HepG2 (cell line): ENCODE measurements around the gene ASXL3. TPM values are rescaled to one million over a fixed set of nuclear protein-coding genes. Genes with fewer than 3 reads are reported as not detected.

Source experiments
- ATAC-seq: fragments of 200-7000 bp; cut with Tn5 transposase; 3 replicates; pipeline ENCODE4 v1.9.1; 2020; ENCODE audit warnings: mild to moderate bottlenecking, moderate library complexity
- BruUV-seq: library from RNA; stranded (reverse); fragments of 400-500 nt; replicated peaks from 2 replicates; lab custom pipeline; 2021; lab: Mats Ljungman, UMichigan
- CTCF ChIA-PET: fragments of 300-600 bp; formaldehyde crosslinking; extraction: SDS; loops from one replicate; lab custom pipeline; 2021; ENCODE audit warnings: low total read pairs, inconsistent platforms, low intra/inter-chr PET ratio; lab: Yijun Ruan, JAX
- POLR2A ChIA-PET: fragments of 350-600 bp; sonication (Branson Sonifier 250); formaldehyde crosslinking; loops from one replicate; lab custom pipeline; 2020; ENCODE audit warnings: antibody characterized with exemption, inconsistent platforms; lab: Yijun Ruan, JAX
- DNase-seq: peaks from one replicate; pipeline ENCODE4 v3.0.0-alpha.2; 2015; ENCODE audit warnings: low spot score
- FAIRE-seq: peaks from 3 replicates; lab custom pipeline; 2011; peaks lifted over from hg19 to GRCh38; lab: Jason Lieb, UNC
- H2AFZ ChIP-seq: one replicate; pipeline ENCODE4 v1.6.1; 2011; ENCODE audit warnings: low read length, inconsistent platforms
- H3K27ac ChIP-seq: fragments of 300-600 bp; 3 replicates; pipeline ENCODE4 v1.8.0; 2011; ENCODE audit warnings: mixed run types, mild to moderate bottlenecking, mixed read lengths, low read length, inconsistent platforms; ENCODE audit not compliant: insufficient read depth; ENCODE audit errors: extremely low read length
- H3K27me3 ChIP-seq, 2 experiments: fragments of 200-600 bp in 1 of 2; 2 replicates in 1 of 2; 3 replicates in 1 of 2; pipeline versions ENCODE4 v1.6.0 to v1.8.0; 2011; ENCODE audit warnings: low read length in 2 of 2, mild to moderate bottlenecking in 2 of 2, moderate library complexity in 2 of 2, inconsistent platforms in 1 of 2; ENCODE audit not compliant: insufficient read depth in 2 of 2, control insufficient read depth in 1 of 2
- H3K36me3 ChIP-seq, 2 experiments: fragments of 200-600 bp in 1 of 2; replicated peaks in 1 of 2; 2 replicates in 1 of 2; 3 replicates in 1 of 2; pipeline versions ENCODE4 v1.5.1 to v1.8.0; 2011; ENCODE audit warnings: low read length in 2 of 2, inconsistent platforms in 1 of 2; ENCODE audit not compliant: insufficient read depth in 2 of 2, control insufficient read depth in 1 of 2
- H3K4me1 ChIP-seq: 2 replicates; pipeline ENCODE4 v1.5.1; 2012; ENCODE audit warnings: low read length, inconsistent platforms; ENCODE audit not compliant: insufficient read depth
- H3K4me2 ChIP-seq: 2 replicates; pipeline ENCODE4 v1.6.0; 2011; ENCODE audit warnings: low read depth, low read length, inconsistent platforms
- H3K4me3 ChIP-seq, 3 experiments: fragments of 200-600 bp in 1 of 3; sonication (generic), shearing (Covaris generic) in 1 of 3; replicated peaks in 1 of 3; 2 replicates each; pipeline ENCODE4 v1.5.1; 2011 to 2016; ENCODE audit warnings: low read length in 3 of 3, inconsistent platforms in 2 of 3, low read depth in 2 of 3, mild to moderate bottlenecking in 2 of 3, control low read depth in 1 of 3, mixed read lengths in 1 of 3; ENCODE audit not compliant: insufficient read depth in 1 of 3
- H3K79me2 ChIP-seq: one replicate; pipeline ENCODE4 v1.6.1; 2011; ENCODE audit warnings: low read length, inconsistent platforms; ENCODE audit not compliant: insufficient read depth
- H3K9ac ChIP-seq: 2 replicates; pipeline ENCODE4 v1.6.0; 2011; ENCODE audit warnings: mild to moderate bottlenecking, low read depth, low read length, inconsistent platforms; ENCODE audit not compliant: insufficient read depth
- H3K9me3 ChIP-seq: 2 replicates; pipeline ENCODE4 v1.5.1; 2012; ENCODE audit warnings: mild to moderate bottlenecking, low read length
- H4K20me1 ChIP-seq: 2 replicates; pipeline ENCODE4 v1.6.0; 2011; ENCODE audit warnings: inconsistent platforms, mild to moderate bottlenecking, low read length, moderate library complexity; ENCODE audit not compliant: insufficient read depth
- ATAD3A ChIP-seq: sonication (generic); formaldehyde crosslinking; IDR thresholded peaks from 2 replicates; pipeline ENCODE4 v1.4.0; 2020; ENCODE audit warnings: missing genetic modification reagents
- CREB1 ChIP-seq, 2 experiments: fragments of 450-650 bp in 1 of 2; IDR thresholded peaks; 2 replicates each; pipeline ENCODE4 v1.6.1; 2016 to 2017; ENCODE audit warnings: control low read depth in 1 of 2, mild to moderate bottlenecking in 1 of 2, missing compliant biosample characterization in 1 of 2, missing genetic modification characterization in 1 of 2
- KDM2A ChIP-seq: sonication (generic); formaldehyde crosslinking; IDR thresholded peaks from 2 replicates; pipeline ENCODE4 v1.4.0; 2020; ENCODE audit warnings: low read depth, missing genetic modification reagents, borderline replicate concordance
- KLF6 ChIP-seq: IDR thresholded peaks from 2 replicates; pipeline ENCODE4 v1.8.0; 2016; ENCODE audit warnings: missing biosample characterization, missing genetic modification reagents
- NR1H2 ChIP-seq: sonication (generic); formaldehyde crosslinking; IDR thresholded peaks from 2 replicates; pipeline ENCODE4 v1.8.1; 2022; ENCODE audit warnings: low read depth, missing genetic modification reagents, borderline replicate concordance
- PHF5A ChIP-seq: IDR thresholded peaks from one replicate; pipeline ENCODE4 v1.6.1; 2018; ENCODE audit warnings: low read depth, missing genetic modification reagents; ENCODE audit not compliant: unreplicated experiment
- SOX6 ChIP-seq, 2 experiments: fragments of 450-650 bp in 1 of 2; sonication (generic) in 1 of 2; formaldehyde crosslinking in 1 of 2; IDR thresholded peaks; 2 replicates each; pipeline versions ENCODE4 v1.4.0 to v1.6.1; 2017 to 2020; ENCODE audit warnings: antibody characterized with exemption in 1 of 2, mild to moderate bottlenecking in 1 of 2, missing genetic modification reagents in 1 of 2
- SP4 ChIP-seq: sonication (generic); formaldehyde crosslinking; IDR thresholded peaks from 2 replicates; pipeline ENCODE4 v1.8.1; 2023; ENCODE audit warnings: mild to moderate bottlenecking, missing genetic modification reagents
- THAP11 ChIP-seq: IDR thresholded peaks from 2 replicates; pipeline ENCODE4 v1.6.1; 2016; ENCODE audit warnings: missing biosample characterization, missing genetic modification reagents
- U2AF1 ChIP-seq: fragments of 200-400 bp; formaldehyde crosslinking; optimal IDR thresholded peaks from 2 replicates; pipeline ENCODE3; 2017; ENCODE audit warnings: mild to moderate bottlenecking, low read depth, low read length
- XBP1 ChIP-seq: sonication (generic); formaldehyde crosslinking; IDR thresholded peaks from 2 replicates; pipeline ENCODE4 v1.5.0; 2020; ENCODE audit warnings: missing genetic modification reagents
- ZNF230 ChIP-seq: sonication (generic); formaldehyde crosslinking; IDR thresholded peaks from 2 replicates; pipeline ENCODE4 v1.4.0; 2020; ENCODE audit warnings: mild to moderate bottlenecking, missing genetic modification reagents
- ZNF44 ChIP-seq: sonication (generic); formaldehyde crosslinking; IDR thresholded peaks from 2 replicates; pipeline ENCODE4 v1.5.1; 2020; ENCODE audit warnings: mild to moderate bottlenecking, missing genetic modification reagents
- ZNF660 ChIP-seq: sonication (generic); formaldehyde crosslinking; IDR thresholded peaks from 2 replicates; pipeline ENCODE4 v1.5.1; 2020; ENCODE audit warnings: mild to moderate bottlenecking, low read depth, missing genetic modification reagents, borderline replicate concordance
- ZNF777 ChIP-seq: sonication (generic); formaldehyde crosslinking; IDR thresholded peaks from 2 replicates; pipeline ENCODE4 v1.4.0; 2020; ENCODE audit warnings: missing genetic modification reagents
- WGBS: methylation state at CpG from one replicate; pipeline ENCODE4 v1.1.6; 2017; ENCODE audit warnings: low lambda C conversion rate; 5-methylcytosine and 5-hydroxymethylcytosine counted together
- in situ Hi-C: cut with HindIII; loops from 2 replicates; pipeline ENCODE4 v1.10.0; 2017; ENCODE audit warnings: low pct_unique_long_range_greater_than_20kb; ENCODE audit not compliant: extremely low pct_ligation_motif_present
- intact Hi-C: fragments of 100-400 bp; cut with micrococcal nuclease; formaldehyde crosslinking; loops from one replicate; pipeline ENCODE4 v1.10.0; 2022; ENCODE audit not compliant: unreplicated experiment
- polyA plus RNA-seq, 8 experiments: library from polyadenylated mRNA; depleted of rRNA in 3 of 8; stranded (reverse) in 7 of 8; unstranded in 1 of 8; fragments of >200 nt; fragmentation: Illumina TruSeq in 4 of 8; extraction: Trizol in 4 of 8; gene quantifications; 2 replicates each; pipeline versions ENCODE4 v1.2.1 to v1.2.3, GENCODE V29; 2011 to 2016; ENCODE audit warnings: low read depth in 4 of 8, missing spikeins in 1 of 8, mixed read lengths in 1 of 8; ENCODE audit not compliant: insufficient read depth in 1 of 8
- total RNA-seq, 5 experiments: library from RNA; depleted of rRNA; stranded (reverse); fragments of >200 nt; fragmentation: Illumina TruSeq; extraction: Trizol; gene quantifications; 2 replicates each; pipeline ENCODE4 v1.2.3, GENCODE V29; 2016; ENCODE audit warnings: low read depth in 1 of 5
- TF ChIP-seq, protein P1 (sequence below): sonication (generic); formaldehyde crosslinking; IDR thresholded peaks from 2 replicates; pipeline ENCODE4 v1.5.1; 2020; ENCODE audit warnings: missing genetic modification reagents, mild to moderate bottlenecking, borderline replicate concordance
- TF ChIP-seq, protein P2 (sequence below), 2 experiments: sonication (generic) in 1 of 2; formaldehyde crosslinking in 1 of 2; IDR thresholded peaks; 2 replicates each; pipeline versions ENCODE4 v1.4.0 to v1.6.1; 2016 to 2020; ENCODE audit warnings: borderline replicate concordance in 1 of 2, low read depth in 1 of 2, mild to moderate bottlenecking in 1 of 2, missing genetic modification reagents in 1 of 2
- TF ChIP-seq, protein P3 (sequence below): sonication (generic); formaldehyde crosslinking; IDR thresholded peaks from 2 replicates; pipeline ENCODE4 v1.4.0; 2020; ENCODE audit warnings: mild to moderate bottlenecking, missing genetic modification reagents

ASXL3 gene
- total and polyA plus RNA-seq, 2 of the 13 experiments (the other 11 are each of a cell fraction or from before 2014, with no cell fraction given): not detected

DNA sequence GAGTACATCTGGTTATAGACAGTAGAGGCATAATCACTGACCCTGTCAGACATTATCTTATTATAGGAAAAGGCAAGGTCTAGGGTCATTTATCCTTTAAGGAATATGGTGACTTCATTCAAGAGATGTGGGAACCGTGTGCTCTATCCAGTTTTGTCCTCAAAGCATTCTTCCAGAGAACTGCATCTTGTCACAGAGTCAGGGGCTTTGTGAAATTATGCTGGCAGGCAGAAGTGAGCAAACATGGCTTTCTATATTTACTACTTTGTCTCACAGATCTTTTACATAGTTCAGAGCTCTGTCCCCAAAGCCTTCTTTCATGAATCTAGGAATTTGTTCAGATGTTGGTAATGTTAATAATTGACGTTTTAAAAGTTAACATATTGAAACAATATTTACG lies 177.4 kb downstream of the ASXL3 start:
- no peaks in the 10 kb centered on the region for H3K79me2 ChIP-seq
- no peak for DNase-seq
- H2AFZ ChIP-seq: no peak overlapping the region
- H3K9me3 ChIP-seq: no peaks in the 10 kb centered on the region
- no peak overlapping the region for H3K9ac ChIP-seq
- no peak overlapping the region for H3K4me2 ChIP-seq
- BruUV-seq: no TSS peak
- H3K4me3 ChIP-seq: no peak overlapping the region
- POLR2A ChIA-PET: no interaction called here
- 0% methylated on average over 3 of the region's 3 CpGs for whole genome bisulfite sequencing
- no peaks in the 10 kb centered on the region for H3K36me3 ChIP-seq
- TF ChIP-seq SP4 (CRISPR knock-in tag) (no peak), SOX6 (IDR thresholded peaks at IDR 0.05) (no peak), SOX6 (CRISPR knock-in tag; IDR thresholded peaks at IDR 0.05) (no peak), THAP11 (CRISPR knock-in tag) (no peak), KDM2A (CRISPR knock-in tag) (no peak), ATAD3A (CRISPR knock-in tag) (no peak), KLF6 (CRISPR knock-in tag) (no peak), ZNF777 (CRISPR knock-in tag) (no peak), NR1H2 (no peak), CREB1 (IDR thresholded peaks at IDR 0.05) (no peak), CREB1 (CRISPR knock-in tag; IDR thresholded peaks at IDR 0.05) (no peak), ZNF230 (CRISPR knock-in tag) (no peak), ZNF660 (no peak), U2AF1 (no peak), ZNF44 (CRISPR knock-in tag) (no peak), PHF5A (no peak), XBP1 (CRISPR knock-in tag) (no peak)
- TF ChIP-seq, protein P1, sequence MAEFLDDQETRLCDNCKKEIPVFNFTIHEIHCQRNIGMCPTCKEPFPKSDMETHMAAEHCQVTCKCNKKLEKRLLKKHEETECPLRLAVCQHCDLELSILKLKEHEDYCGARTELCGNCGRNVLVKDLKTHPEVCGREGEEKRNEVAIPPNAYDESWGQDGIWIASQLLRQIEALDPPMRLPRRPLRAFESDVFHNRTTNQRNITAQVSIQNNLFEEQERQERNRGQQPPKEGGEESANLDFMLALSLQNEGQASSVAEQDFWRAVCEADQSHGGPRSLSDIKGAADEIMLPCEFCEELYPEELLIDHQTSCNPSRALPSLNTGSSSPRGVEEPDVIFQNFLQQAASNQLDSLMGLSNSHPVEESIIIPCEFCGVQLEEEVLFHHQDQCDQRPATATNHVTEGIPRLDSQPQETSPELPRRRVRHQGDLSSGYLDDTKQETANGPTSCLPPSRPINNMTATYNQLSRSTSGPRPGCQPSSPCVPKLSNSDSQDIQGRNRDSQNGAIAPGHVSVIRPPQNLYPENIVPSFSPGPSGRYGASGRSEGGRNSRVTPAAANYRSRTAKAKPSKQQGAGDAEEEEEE (CRISPR knock-in tag): no peak
- TF ChIP-seq, protein P2, sequence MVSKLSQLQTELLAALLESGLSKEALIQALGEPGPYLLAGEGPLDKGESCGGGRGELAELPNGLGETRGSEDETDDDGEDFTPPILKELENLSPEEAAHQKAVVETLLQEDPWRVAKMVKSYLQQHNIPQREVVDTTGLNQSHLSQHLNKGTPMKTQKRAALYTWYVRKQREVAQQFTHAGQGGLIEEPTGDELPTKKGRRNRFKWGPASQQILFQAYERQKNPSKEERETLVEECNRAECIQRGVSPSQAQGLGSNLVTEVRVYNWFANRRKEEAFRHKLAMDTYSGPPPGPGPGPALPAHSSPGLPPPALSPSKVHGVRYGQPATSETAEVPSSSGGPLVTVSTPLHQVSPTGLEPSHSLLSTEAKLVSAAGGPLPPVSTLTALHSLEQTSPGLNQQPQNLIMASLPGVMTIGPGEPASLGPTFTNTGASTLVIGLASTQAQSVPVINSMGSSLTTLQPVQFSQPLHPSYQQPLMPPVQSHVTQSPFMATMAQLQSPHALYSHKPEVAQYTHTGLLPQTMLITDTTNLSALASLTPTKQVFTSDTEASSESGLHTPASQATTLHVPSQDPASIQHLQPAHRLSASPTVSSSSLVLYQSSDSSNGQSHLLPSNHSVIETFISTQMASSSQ (IDR thresholded peaks at IDR 0.05; ENCODE audit: low read depth): no peak
- TF ChIP-seq, protein P2 (CRISPR knock-in tag; IDR thresholded peaks at IDR 0.05; ENCODE audit: borderline replicate concordance): no peak
- TF ChIP-seq, protein P3, sequence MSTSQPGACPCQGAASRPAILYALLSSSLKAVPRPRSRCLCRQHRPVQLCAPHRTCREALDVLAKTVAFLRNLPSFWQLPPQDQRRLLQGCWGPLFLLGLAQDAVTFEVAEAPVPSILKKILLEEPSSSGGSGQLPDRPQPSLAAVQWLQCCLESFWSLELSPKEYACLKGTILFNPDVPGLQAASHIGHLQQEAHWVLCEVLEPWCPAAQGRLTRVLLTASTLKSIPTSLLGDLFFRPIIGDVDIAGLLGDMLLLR (CRISPR knock-in tag): no peak
- TF ChIP-seq, all 625 proteins: peak for 0
- H4K20me1 ChIP-seq: no peaks in the 10 kb centered on the region
- FAIRE-seq: no peak
- no peaks in the 10 kb centered on the region for H3K27me3 ChIP-seq
- ATAC-seq: no peak
- no peaks in the 10 kb centered on the region for H3K4me1 ChIP-seq
- H3K27ac ChIP-seq: no peak overlapping the region
- in situ Hi-C loops (loop anchor here (25.0 kb wide), 1 partner anchor 518 kb away; no protein-coding TSS in a partner anchor), intact Hi-C loops (no loop called here)
- CTCF ChIA-PET: no interaction called here
